Right atrium auricular region (tissue), 2 donors: Measurements from ENCODE around the gene LAMA4. TPM values are rescaled to one million over a fixed set of nuclear protein-coding genes. Genes with fewer than 3 reads are reported as not detected.
A peak's percentile ranks its signal among the peaks of the same experiment; 100 is the strongest.

Source experiments
- DNase-seq: peaks from one replicate; pipeline ENCODE4 v3.0.0-alpha.2; 2019; ENCODE audit warnings: low spot score
- H3K27ac ChIP-seq, 2 donors: fragments of 200-600 bp; sonication (generic); 1 replicate in 1 of 2; 2 replicates in 1 of 2; pipeline ENCODE4 v1.5.1; 2016 to 2019
- H3K27me3 ChIP-seq, 2 donors: fragments of 200-600 bp; sonication (generic); one replicate each; pipeline versions ENCODE4 v1.5.1 to v1.6.0; 2017 to 2019
- H3K36me3 ChIP-seq: fragments of 200-600 bp; sonication (generic); one replicate; pipeline ENCODE4 v1.5.1; 2016
- H3K4me1 ChIP-seq, 2 donors: fragments of 200-600 bp; sonication (generic); one replicate each; pipeline versions ENCODE4 v1.5.1 to v1.6.0; 2017 to 2019
- H3K4me3 ChIP-seq, 2 donors: fragments of 200-600 bp; sonication (generic); 1 replicate in 1 of 2; 2 replicates in 1 of 2; pipeline ENCODE4 v1.5.1; 2017 to 2019; ENCODE audit warnings: mild to moderate bottlenecking in 1 of 2, moderate library complexity in 1 of 2
- H3K9me3 ChIP-seq, 2 donors: fragments of 200-600 bp; sonication (generic); one replicate each; pipeline ENCODE4 v1.5.1; 2019
- total RNA-seq, 2 donors: library from RNA; depleted of rRNA; stranded (reverse); fragments of >200 nt; gene quantifications; one replicate each; pipeline ENCODE4 v1.1.0, GENCODE V29; 2016
- TF ChIP-seq, protein P1 (sequence below), 2 donors: fragments of 200-600 bp; sonication (generic); IDR thresholded peaks; one replicate each; pipeline ENCODE4 v1.5.1; 2019; ENCODE audit warnings: antibody characterized with exemption in 2 of 2

The LAMA4 gene
- total RNA-seq, 2 donors from 2014 or later: 37.2 to 47.1 TPM

- no peaks in the 10 kb centered on the region for H3K27me3 ChIP-seq
- no peaks in the 10 kb centered on the region for H3K36me3 ChIP-seq
- H3K4me3 ChIP-seq: no peak overlapping the region
- no peak for DNase-seq
- H3K9me3 ChIP-seq: no peaks in the 10 kb centered on the region
- no peak overlapping the region for H3K27ac ChIP-seq
- H3K4me1 ChIP-seq: peaks cover 0 to 26% of the 10 kb centered on the region in 2 donors
- TF ChIP-seq, protein P1, sequence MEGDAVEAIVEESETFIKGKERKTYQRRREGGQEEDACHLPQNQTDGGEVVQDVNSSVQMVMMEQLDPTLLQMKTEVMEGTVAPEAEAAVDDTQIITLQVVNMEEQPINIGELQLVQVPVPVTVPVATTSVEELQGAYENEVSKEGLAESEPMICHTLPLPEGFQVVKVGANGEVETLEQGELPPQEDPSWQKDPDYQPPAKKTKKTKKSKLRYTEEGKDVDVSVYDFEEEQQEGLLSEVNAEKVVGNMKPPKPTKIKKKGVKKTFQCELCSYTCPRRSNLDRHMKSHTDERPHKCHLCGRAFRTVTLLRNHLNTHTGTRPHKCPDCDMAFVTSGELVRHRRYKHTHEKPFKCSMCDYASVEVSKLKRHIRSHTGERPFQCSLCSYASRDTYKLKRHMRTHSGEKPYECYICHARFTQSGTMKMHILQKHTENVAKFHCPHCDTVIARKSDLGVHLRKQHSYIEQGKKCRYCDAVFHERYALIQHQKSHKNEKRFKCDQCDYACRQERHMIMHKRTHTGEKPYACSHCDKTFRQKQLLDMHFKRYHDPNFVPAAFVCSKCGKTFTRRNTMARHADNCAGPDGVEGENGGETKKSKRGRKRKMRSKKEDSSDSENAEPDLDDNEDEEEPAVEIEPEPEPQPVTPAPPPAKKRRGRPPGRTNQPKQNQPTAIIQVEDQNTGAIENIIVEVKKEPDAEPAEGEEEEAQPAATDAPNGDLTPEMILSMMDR (IDR thresholded peaks at IDR 0.05): no peak
Observed at GRCh38 chr6:112270756-112271155, 16.4 kb upstream of the LAMA4 start.

- Histone ChIP-seq H3K9me3 (no peaks in the 10 kb centered on the region), H3K27me3 (no peaks in the 10 kb centered on the region), H3K4me3 (no peak overlapping the region), H3K4me1 (peaks cover 0 to 26% of the 10 kb centered on the region in 2 donors), H3K36me3 (no peaks in the 10 kb centered on the region), H3K27ac (no peak overlapping the region)
- TF ChIP-seq, protein P1 (IDR thresholded peaks at IDR 0.05): no peak
- no peak for DNase-seq
Observed at GRCh38 chr6:112269979-112270566, 15.7 kb upstream of the LAMA4 start.

GRCh38 chr6:112269114-112269513 lies 14.7 kb upstream of the LAMA4 start:
- H3K4me1 ChIP-seq: peaks cover 0 to 26% of the 10 kb centered on the region in 2 donors
- H3K27me3 ChIP-seq: no peaks in the 10 kb centered on the region
- no peak for DNase-seq
- H3K9me3 ChIP-seq: no peaks in the 10 kb centered on the region
- H3K4me3 ChIP-seq: no peak overlapping the region
- TF ChIP-seq, protein P1 (IDR thresholded peaks at IDR 0.05): peak in 1 of 2 donors; percentile 52
- H3K27ac ChIP-seq: peak overlapping the region; percentile 53 to 70
- H3K36me3 ChIP-seq: no peaks in the 10 kb centered on the region

DNA sequence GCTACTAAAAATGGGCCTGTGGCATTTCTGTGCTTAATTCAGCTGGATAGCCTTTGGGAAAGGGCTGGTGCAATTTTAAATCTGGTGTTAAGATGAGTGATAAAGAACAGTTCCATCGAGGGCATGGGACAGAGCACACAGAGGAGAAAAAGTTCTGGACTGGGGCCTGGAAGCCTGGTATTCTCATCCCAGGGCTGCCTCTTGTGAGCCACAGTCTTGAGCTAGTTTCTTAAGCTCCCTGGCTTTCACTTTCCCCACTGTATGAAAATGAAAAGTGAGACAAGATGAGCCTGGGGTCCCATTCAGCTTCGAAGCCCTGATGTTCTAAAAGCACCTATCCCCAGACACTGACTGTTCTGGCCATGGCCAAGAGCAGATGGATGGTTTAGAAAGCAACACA lies 14.3 kb upstream of the LAMA4 start:
- Histone ChIP-seq H3K4me1 (peaks cover 0 to 26% of the 10 kb centered on the region in 2 donors), H3K36me3 (no peaks in the 10 kb centered on the region), H3K27me3 (no peaks in the 10 kb centered on the region), H3K27ac (peak overlapping the region; percentile 53 to 70), H3K9me3 (no peaks in the 10 kb centered on the region), H3K4me3 (no peak overlapping the region)
- TF ChIP-seq, protein P1 (IDR thresholded peaks at IDR 0.05): no peak
- no peak for DNase-seq

DNA sequence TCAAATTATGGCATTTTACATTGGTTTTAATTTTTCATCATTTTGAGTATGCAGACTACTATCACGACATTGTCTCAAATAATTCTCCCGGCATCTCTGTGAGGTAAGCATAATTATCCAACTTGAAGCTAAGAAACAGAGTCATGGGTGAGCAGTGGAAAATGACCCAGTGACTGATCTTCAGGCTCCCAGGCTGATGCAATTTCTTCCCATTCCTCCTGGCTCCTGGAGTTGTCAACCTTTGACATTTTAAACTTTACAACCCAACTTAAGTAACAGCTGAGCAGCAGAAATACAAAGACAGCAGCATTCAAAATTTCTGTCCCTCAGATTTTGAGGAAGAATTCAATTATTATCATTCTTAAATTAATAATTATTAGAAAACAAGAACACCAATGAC lies 13.7 kb upstream of the LAMA4 start:
- TF ChIP-seq, protein P1 (IDR thresholded peaks at IDR 0.05): no peak
- no peak overlapping the region for H3K4me3 ChIP-seq

DNA sequence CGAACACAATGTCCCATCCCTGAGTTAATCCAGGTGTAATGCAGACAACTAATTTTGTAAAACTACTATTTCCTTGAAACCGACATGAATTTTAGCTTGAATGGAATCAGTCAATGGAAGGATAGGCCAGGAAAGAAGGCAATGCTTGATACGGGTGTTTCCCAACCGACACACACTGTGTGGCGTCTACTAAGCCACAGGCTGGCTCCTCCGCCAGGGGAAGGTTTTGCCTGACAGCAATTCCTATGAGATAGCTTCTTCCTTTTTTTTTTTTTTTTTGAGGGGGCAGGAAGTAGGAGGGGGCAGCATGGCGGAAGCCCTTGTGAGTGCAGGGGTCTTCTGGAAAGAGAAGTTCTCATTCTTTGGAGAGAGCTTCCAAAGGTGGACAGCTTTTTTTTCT lies 12.0 kb upstream of the LAMA4 start:
- no peak for DNase-seq
- TF ChIP-seq, protein P1 (IDR thresholded peaks at IDR 0.05): no peak
- H3K27ac ChIP-seq: no peak overlapping the region
- H3K27me3 ChIP-seq: no peaks in the 10 kb centered on the region
- H3K4me1 ChIP-seq: peaks cover 0 to 26% of the 10 kb centered on the region in 2 donors
- no peaks in the 10 kb centered on the region for H3K9me3 ChIP-seq
- no peak overlapping the region for H3K4me3 ChIP-seq
- no peaks in the 10 kb centered on the region for H3K36me3 ChIP-seq

More for the DNA sequence above, 13.7 kb upstream of the LAMA4 start:
- no peak for DNase-seq
- no peaks in the 10 kb centered on the region for H3K27me3 ChIP-seq
- H3K36me3 ChIP-seq: no peaks in the 10 kb centered on the region
- peaks cover 0 to 26% of the 10 kb centered on the region in 2 donors for H3K4me1 ChIP-seq
- H3K27ac ChIP-seq: peak overlapping the region; percentile 53 to 70
- H3K9me3 ChIP-seq: no peaks in the 10 kb centered on the region
